WERI-Rb-1 (cell line): ENCODE measurements around the gene TOMM40.
A peak's percentile ranks its signal among the peaks of the same experiment; 100 is the strongest.
"Not testable (repeated sequence)": the region's sequence is repeated elsewhere in the genome, so short reads cannot be mapped to it uniquely, and the experiment has no call there.

Experiments
- DNase-seq: peaks from one replicate; pipeline ENCODE4 v3.0.0-alpha.2; 2020
- H3K27ac ChIP-seq: fragments of 250-450 bp; sonication (Bioruptor Pico); 2 replicates; pipeline ENCODE4 v1.5.1; 2020; ENCODE audit warnings: mild to moderate bottlenecking, moderate library complexity
- H3K27me3 ChIP-seq: fragments of 250-450 bp; sonication (Bioruptor Pico); 2 replicates; pipeline ENCODE4 v1.5.1; 2021; ENCODE audit warnings: mild to moderate bottlenecking, low read depth, moderate library complexity; ENCODE audit not compliant: insufficient read depth, severe bottlenecking
- H3K36me3 ChIP-seq: fragments of 250-450 bp; sonication (Bioruptor Pico); 2 replicates; pipeline ENCODE4 v1.5.1; 2020; ENCODE audit warnings: mild to moderate bottlenecking, moderate library complexity
- H3K4me3 ChIP-seq: 2 replicates; pipeline ENCODE4 v1.5.1; 2011; ENCODE audit warnings: low read depth, mild to moderate bottlenecking, control low read depth, low read length
- H3K9me3 ChIP-seq: fragments of 250-450 bp; sonication (Bioruptor Pico); 2 replicates; pipeline ENCODE4 v1.5.1; 2021; ENCODE audit warnings: mild to moderate bottlenecking, moderate library complexity; ENCODE audit not compliant: severe bottlenecking
- TF ChIP-seq, protein P1 (sequence below): IDR thresholded peaks from 2 replicates; pipeline ENCODE4 v1.5.1; 2011; ENCODE audit warnings: low read depth, mild to moderate bottlenecking, control low read depth, inconsistent platforms, low read length

Gene TOMM40

DNA sequence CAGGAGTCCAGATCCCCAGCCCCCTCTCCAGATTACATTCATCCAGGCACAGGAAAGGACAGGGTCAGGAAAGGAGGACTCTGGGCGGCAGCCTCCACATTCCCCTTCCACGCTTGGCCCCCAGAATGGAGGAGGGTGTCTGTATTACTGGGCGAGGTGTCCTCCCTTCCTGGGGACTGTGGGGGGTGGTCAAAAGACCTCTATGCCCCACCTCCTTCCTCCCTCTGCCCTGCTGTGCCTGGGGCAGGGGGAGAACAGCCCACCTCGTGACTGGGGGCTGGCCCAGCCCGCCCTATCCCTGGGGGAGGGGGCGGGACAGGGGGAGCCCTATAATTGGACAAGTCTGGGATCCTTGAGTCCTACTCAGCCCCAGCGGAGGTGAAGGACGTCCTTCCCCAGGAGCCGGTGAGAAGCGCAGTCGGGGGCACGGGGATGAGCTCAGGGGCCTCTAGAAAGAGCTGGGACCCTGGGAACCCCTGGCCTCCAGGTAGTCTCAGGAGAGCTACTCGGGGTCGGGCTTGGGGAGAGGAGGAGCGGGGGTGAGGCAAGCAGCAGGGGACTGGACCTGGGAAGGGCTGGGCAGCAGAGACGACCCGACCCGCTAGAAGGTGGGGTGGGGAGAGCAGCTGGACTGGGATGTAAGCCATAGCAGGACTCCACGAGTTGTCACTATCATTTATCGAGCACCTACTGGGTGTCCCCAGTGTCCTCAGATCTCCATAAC, 14.5 kb downstream of the TOMM40 start, which contains the start of gene APOE:
APOE (plus strand) TSS at position 360 of the 724 bp plus-strand sequence. CDS start 829 bp downstream, outside the sequence.
- Histone ChIP-seq H3K27me3 (no peaks in the 10 kb centered on the region), H3K27ac (peak within 1 kb of the TSS; percentile 47), H3K9me3 (no peaks in the 10 kb centered on the region), H3K36me3 (peaks cover 16% of the 10 kb centered on the region), H3K4me3 (peak within 1 kb of the TSS; percentile 54)
- TF ChIP-seq, protein P1, sequence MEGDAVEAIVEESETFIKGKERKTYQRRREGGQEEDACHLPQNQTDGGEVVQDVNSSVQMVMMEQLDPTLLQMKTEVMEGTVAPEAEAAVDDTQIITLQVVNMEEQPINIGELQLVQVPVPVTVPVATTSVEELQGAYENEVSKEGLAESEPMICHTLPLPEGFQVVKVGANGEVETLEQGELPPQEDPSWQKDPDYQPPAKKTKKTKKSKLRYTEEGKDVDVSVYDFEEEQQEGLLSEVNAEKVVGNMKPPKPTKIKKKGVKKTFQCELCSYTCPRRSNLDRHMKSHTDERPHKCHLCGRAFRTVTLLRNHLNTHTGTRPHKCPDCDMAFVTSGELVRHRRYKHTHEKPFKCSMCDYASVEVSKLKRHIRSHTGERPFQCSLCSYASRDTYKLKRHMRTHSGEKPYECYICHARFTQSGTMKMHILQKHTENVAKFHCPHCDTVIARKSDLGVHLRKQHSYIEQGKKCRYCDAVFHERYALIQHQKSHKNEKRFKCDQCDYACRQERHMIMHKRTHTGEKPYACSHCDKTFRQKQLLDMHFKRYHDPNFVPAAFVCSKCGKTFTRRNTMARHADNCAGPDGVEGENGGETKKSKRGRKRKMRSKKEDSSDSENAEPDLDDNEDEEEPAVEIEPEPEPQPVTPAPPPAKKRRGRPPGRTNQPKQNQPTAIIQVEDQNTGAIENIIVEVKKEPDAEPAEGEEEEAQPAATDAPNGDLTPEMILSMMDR: no peak
- peak; percentile 45 for DNase-seq

DNA sequence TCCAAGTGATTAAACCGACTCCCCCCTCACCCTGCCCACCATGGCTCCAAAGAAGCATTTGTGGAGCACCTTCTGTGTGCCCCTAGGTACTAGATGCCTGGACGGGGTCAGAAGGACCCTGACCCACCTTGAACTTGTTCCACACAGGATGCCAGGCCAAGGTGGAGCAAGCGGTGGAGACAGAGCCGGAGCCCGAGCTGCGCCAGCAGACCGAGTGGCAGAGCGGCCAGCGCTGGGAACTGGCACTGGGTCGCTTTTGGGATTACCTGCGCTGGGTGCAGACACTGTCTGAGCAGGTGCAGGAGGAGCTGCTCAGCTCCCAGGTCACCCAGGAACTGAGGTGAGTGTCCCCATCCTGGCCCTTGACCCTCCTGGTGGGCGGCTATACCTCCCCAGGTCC, 16.6 kb downstream of the TOMM40 start:
- Histone ChIP-seq H3K36me3 (peaks cover 3% of the 10 kb centered on the region; the same call in 1 of the 2 replicates), H3K27ac (no peak overlapping the region), H3K4me3 (no peak overlapping the region), H3K27me3 (no peaks in the 10 kb centered on the region), H3K9me3 (no peaks in the 10 kb centered on the region)
- DNase-seq: no peak
- TF ChIP-seq, protein P1: no peak

DNA sequence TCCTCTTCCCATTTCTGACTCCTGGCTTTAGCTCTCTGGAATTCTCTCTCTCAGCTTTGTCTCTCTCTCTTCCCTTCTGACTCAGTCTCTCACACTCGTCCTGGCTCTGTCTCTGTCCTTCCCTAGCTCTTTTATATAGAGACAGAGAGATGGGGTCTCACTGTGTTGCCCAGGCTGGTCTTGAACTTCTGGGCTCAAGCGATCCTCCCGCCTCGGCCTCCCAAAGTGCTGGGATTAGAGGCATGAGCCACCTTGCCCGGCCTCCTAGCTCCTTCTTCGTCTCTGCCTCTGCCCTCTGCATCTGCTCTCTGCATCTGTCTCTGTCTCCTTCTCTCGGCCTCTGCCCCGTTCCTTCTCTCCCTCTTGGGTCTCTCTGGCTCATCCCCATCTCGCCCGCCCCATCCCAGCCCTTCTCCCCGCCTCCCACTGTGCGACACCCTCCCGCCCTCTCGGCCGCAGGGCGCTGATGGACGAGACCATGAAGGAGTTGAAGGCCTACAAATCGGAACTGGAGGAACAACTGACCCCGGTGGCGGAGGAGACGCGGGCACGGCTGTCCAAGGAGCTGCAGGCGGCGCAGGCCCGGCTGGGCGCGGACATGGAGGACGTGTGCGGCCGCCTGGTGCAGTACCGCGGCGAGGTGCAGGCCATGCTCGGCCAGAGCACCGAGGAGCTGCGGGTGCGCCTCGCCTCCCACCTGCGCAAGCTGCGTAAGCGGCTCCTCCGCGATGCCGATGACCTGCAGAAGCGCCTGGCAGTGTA, 17.2 kb downstream of the TOMM40 start:
- H3K4me3 ChIP-seq: no peak overlapping the region
- TF ChIP-seq, protein P1: no peak
- no peak overlapping the region for H3K27ac ChIP-seq
- no peaks in the 10 kb centered on the region for H3K9me3 ChIP-seq
- no peak for DNase-seq
- no peaks in the 10 kb centered on the region for H3K36me3 ChIP-seq
- no peaks in the 10 kb centered on the region for H3K27me3 ChIP-seq

DNA sequence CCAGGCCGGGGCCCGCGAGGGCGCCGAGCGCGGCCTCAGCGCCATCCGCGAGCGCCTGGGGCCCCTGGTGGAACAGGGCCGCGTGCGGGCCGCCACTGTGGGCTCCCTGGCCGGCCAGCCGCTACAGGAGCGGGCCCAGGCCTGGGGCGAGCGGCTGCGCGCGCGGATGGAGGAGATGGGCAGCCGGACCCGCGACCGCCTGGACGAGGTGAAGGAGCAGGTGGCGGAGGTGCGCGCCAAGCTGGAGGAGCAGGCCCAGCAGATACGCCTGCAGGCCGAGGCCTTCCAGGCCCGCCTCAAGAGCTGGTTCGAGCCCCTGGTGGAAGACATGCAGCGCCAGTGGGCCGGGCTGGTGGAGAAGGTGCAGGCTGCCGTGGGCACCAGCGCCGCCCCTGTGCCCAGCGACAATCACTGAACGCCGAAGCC, 17.8 kb downstream of the TOMM40 start:
- Histone ChIP-seq H3K27ac (no peak overlapping the region), H3K9me3 (no peaks in the 10 kb centered on the region), H3K4me3 (no peak overlapping the region), H3K36me3 (no peaks in the 10 kb centered on the region), H3K27me3 (no peaks in the 10 kb centered on the region)
- no peak for DNase-seq
- TF ChIP-seq, protein P1: no peak

DNA sequence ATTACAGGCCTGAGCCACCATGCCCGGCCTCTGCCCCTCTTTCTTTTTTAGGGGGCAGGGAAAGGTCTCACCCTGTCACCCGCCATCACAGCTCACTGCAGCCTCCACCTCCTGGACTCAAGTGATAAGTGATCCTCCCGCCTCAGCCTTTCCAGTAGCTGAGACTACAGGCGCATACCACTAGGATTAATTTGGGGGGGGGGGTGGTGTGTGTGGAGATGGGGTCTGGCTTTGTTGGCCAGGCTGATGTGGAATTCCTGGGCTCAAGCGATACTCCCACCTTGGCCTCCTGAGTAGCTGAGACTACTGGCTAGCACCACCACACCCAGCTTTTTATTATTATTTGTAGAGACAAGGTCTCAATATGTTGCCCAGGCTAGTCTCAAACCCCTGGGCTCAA, 18.7 kb downstream of the TOMM40 start:
- no peak overlapping the region for H3K27ac ChIP-seq
- no peaks in the 10 kb centered on the region for H3K9me3 ChIP-seq
- no peaks in the 10 kb centered on the region for H3K27me3 ChIP-seq
- H3K4me3 ChIP-seq: no peak overlapping the region
- no peak for DNase-seq
- TF ChIP-seq, protein P1: no peak
- no peaks in the 10 kb centered on the region for H3K36me3 ChIP-seq

DNA sequence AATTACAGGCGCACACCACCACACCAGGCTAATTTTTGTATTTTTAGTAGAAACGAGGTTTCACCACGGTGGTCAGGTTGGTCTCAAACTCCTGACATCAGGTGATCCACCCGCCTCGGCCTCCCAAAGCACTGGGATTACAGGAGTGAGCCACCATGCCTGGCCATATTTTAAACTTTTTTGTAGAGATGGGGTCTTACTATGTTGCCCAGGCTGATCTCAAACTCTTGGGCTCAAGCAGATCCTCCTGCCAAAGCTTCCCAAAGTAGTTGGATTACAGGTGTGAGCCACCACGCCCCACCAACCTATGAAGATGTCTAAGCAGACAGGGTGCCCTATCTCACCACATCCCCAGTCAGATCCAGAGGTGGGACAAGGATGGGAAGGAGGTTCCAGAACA, 20.8 kb downstream of the TOMM40 start:
- not testable (repeated sequence) for DNase-seq, H3K27ac ChIP-seq, H3K4me3 ChIP-seq, H3K9me3 ChIP-seq, H3K27me3 ChIP-seq, H3K36me3 ChIP-seq
